ENCODE data around the gene PDXK. TPM values are rescaled to one million over a fixed set of nuclear protein-coding genes. Genes with fewer than 3 reads are reported as not detected.
A peak's percentile ranks its signal among the peaks of the same experiment; 100 is the strongest.
"Not testable (repeated sequence)": the region's sequence is repeated elsewhere in the genome, so short reads cannot be mapped to it uniquely, and the experiment has no call there.

The PDXK gene
- total and polyA plus RNA-seq, 5 donors: 53.3 to 102 (median 75.8) TPM

DNA sequence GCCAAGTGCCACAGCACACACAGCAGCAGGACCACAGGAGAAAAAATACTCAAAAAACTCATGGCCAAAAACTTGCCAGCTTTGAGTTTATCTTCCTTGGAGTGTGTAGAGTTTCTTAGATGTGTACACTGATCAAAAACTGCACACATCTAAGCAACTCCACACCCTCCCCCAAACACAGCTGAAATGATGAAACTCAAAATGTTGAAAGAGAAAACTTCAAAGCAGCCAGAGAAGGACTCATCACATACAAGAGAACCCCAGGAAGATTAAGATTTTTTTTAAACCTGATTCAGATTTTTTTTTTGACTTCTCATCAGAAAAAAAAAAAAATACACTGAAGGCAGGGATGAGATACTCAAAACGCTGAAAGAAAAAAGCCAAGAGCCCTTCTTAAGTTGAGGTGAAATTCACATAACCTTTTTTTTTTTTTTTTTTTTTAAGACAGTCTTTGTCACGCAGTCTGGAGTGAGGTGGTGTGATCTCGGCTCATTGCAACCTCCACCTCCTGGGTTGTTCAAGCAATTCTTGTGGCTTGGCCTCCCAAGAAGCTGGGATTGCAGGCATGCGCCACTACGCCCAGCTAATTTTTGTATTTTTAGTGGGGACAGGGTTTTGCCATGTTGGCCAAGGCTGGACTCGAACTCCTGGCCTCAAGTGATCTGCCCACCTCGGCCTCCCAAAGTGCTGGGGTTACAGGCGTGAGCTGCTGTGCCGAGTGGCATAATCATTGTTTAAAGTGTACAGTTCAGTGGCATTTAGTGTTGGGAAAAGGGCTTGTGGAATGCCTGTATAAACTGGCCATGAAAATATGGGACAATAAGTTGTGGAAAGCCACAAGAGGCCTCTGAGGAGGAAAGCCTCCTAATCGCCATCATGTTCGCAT is 20.9 kb upstream of the PDXK start:
- ATAC-seq (no peak), DNase-seq (peak in 1 of 3 donors; percentile 7)
- H3K4me3 ChIP-seq (ENCODE audit: low read length): no peak overlapping the region
- WGBS: 85% methylated on average over 11 of the region's 11 CpGs
- H3K9me3 ChIP-seq (ENCODE audit: control insufficient read depth, low read length): no peaks in the 10 kb centered on the region
- H3K4me1 ChIP-seq (ENCODE audit: control insufficient read depth, insufficient read depth, low read length): peaks cover 3% of the 10 kb centered on the region
- intact Hi-C loops (cut with DNase I): no loop called here
- H3K27me3 ChIP-seq (ENCODE audit: control insufficient read depth, insufficient read depth): no peaks in the 10 kb centered on the region
- no peak overlapping the region for H3K27ac ChIP-seq (ENCODE audit: low read length)

DNA sequence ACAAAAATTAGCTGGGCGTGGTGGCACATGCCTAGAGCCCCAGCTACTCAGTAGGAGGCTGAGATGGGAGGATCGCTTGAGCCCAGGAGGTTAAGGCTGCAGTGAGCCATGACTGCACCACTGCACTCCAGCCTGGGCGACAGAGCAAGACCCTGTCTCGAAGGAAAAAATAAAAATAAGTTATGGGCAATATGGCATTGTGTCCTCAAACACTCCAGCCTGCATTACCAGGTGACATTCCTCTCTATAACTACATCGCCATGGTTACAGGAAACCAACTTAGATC is 19.5 kb upstream of the PDXK start:
- WGBS: 82% methylated on average over 5 of the region's 5 CpGs
- not testable (repeated sequence) for ATAC-seq

DNA sequence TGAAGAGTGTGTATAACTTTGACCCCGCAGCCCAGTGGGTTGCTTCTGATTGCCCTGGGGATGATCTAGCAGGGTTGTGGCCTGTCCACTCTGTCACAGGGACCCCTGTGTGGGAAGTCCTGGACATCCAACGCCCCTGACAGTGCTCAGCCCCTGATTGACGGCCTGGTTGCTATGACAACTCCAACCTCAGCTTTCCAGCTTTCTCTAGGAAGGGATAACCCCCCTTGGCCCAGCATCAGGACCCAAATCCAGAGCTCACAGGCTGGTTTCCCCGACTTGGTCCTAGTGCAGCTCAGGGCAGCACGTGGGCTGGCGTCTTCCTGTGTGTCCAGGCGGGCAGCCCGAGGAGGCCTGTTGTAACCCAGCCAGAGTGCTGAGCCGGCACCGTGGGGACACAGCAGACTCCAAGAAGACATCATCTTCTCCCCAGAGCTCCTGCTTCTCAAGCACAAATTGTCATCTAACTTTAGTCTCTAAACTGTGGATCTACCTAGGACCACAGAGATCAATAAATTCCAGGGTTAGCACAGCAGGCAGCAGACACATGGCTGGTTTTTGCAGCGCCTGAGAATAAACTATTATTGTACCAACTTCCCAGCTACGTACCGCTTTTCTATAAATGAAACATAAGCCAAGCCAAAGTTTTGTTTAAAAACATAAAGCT is 18.9 kb upstream of the PDXK start:
- H3K4me3 ChIP-seq (ENCODE audit: low read length): no peak overlapping the region
- peak in 1 of 2 donors; percentile 9 for ATAC-seq
- WGBS: 77% methylated on average over 13 of the region's 13 CpGs
- peaks cover 8% of the 10 kb centered on the region for H3K4me1 ChIP-seq (ENCODE audit: control insufficient read depth, insufficient read depth, low read length)
- intact Hi-C loops (cut with DNase I): no loop called here
- H3K27me3 ChIP-seq (ENCODE audit: control insufficient read depth, insufficient read depth): no peaks in the 10 kb centered on the region
- H3K9me3 ChIP-seq (ENCODE audit: control insufficient read depth, low read length): no peaks in the 10 kb centered on the region
- no peak overlapping the region for H3K27ac ChIP-seq (ENCODE audit: low read length)
- peak in 1 of 3 donors; percentile 46 for DNase-seq

More for the DNA sequence above, 19.5 kb upstream of the PDXK start:
- H3K4me3 ChIP-seq (ENCODE audit: low read length); H3K27me3 ChIP-seq (ENCODE audit: control insufficient read depth, insufficient read depth); intact Hi-C loops (cut with DNase I); H3K9me3 ChIP-seq (ENCODE audit: control insufficient read depth, low read length); H3K27ac ChIP-seq (ENCODE audit: low read length); H3K4me1 ChIP-seq (ENCODE audit: control insufficient read depth, insufficient read depth, low read length): not testable (repeated sequence)
- peak in 1 of 3 donors; percentile 11 for DNase-seq

DNA sequence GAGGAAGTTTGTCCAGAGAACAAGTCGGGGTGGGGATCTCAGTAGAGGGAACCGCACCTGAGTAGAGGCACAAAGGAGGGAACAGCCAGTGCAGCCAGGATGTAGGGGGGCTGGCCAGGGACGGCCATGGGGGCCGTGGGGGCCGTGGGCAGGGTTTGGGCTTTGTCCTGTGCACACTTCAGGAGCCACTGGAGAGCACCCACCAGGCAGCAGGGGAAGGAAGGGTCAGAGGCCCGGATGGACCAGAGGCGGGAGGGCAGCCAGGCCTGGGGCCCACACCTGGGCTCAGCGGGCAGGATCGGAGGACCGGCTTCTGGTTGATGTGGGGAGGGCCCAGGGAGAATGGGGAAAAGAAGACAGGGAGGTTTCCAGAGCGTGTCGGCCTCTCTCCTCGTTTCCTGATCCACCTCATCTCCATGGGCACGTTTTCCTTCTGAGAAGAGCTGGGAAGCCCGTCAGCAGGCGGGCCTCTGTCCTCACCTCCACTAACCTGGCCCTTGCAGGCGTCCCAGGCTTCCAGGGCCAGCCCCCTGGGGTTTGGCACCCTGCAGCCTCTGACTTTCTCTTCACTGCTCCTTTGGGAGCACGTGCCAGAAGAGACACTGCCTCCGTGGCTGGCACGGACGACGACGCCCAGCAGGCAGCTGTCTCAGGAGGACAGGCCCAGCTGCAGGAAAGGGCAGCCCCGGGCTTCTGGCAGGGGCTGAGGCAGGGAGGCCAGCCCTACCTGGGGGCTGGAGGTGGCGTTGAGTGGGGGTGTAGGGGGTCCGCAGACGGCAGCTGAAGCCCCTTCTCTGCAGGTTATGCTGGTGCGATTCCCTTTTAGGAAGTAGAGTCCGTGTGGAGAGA is 16.8 kb upstream of the PDXK start:
- Histone ChIP-seq H3K4me3 (ENCODE audit: low read length) (no peak overlapping the region), H3K9me3 (ENCODE audit: control insufficient read depth, low read length) (no peaks in the 10 kb centered on the region), H3K4me1 (ENCODE audit: control insufficient read depth, insufficient read depth, low read length) (peaks cover 8% of the 10 kb centered on the region), H3K27ac (ENCODE audit: low read length) (peak overlapping the region; percentile 60), H3K27me3 (ENCODE audit: control insufficient read depth, insufficient read depth) (no peaks in the 10 kb centered on the region)
- ATAC-seq: peak; percentile 11 to 33
- intact Hi-C loops (cut with DNase I): no loop called here
- peak in 1 of 3 donors; percentile 51 for DNase-seq
- WGBS: 68% methylated on average over 29 of the region's 29 CpGs

DNA sequence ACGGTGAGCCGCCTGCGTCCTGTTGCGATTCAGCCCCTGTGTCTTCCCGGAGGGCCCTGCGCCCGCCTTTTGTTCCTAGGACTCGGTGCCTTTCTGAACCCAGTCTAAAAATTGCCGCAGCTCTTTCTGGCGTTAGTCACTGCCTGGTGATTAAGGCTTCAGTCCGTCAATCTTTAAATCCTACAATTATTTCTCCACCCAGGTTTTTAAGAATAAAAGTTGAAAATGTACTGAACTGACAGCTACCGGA is 16.2 kb upstream of the PDXK start:
- 40% methylated on average over 12 of the region's 12 CpGs for WGBS
- H3K9me3 ChIP-seq (ENCODE audit: control insufficient read depth, low read length): no peaks in the 10 kb centered on the region
- H3K27ac ChIP-seq (ENCODE audit: low read length): peak overlapping the region; percentile 60
- H3K27me3 ChIP-seq (ENCODE audit: control insufficient read depth, insufficient read depth): no peaks in the 10 kb centered on the region
- intact Hi-C loops (cut with DNase I): no loop called here
- peaks cover 8% of the 10 kb centered on the region for H3K4me1 ChIP-seq (ENCODE audit: control insufficient read depth, insufficient read depth, low read length)
- ATAC-seq: peak; percentile 31 to 50
- DNase-seq: peak in 1 of 3 donors; percentile 32
- no peak overlapping the region for H3K4me3 ChIP-seq (ENCODE audit: low read length)

DNA sequence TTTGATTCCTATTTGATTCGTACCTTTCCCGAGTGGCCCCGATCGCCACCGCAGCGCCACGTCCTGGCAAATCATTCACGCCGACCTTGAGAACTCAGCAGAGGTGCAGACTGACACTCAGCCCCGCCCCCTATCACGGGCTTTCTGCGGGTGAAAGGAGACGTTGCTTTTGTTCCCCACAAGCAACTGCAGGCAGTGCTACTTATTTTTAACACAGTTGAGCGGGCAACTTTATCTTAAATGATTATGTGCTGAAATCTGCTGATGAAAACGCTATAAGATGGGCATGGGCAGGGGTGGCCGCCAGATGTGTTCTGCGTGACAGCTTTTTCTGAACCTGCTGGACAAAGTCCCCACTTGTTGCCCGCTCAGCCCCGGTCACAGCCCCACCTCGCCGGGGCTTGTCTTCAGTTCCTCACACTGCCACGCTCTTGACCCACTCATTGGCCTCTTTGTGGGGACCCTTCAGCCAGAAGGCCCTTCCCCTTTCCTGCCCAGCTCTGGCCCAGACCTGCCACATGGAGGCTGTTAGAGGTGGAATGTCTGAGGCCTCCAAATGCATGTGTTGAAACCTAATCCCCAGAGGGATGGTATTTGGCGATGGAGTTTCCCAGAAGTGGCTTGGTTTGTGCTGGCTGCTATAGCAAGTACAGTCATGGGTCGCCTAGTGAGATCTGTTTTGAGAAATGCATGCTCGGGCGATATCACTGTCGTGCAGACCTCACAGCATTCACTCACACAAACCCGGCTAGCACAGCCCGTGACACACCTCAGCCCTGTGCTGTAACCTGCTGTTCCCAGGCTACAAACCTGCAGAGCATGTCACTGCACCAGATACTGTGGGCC is 15.7 kb upstream of the PDXK start:
- 23% methylated on average over 29 of the region's 29 CpGs for WGBS
- ATAC-seq: peak; percentile 62 to 68
- Histone ChIP-seq H3K4me1 (ENCODE audit: control insufficient read depth, insufficient read depth, low read length) (peaks cover 8% of the 10 kb centered on the region), H3K27ac (ENCODE audit: low read length) (peak overlapping the region; percentile 55), H3K9me3 (ENCODE audit: control insufficient read depth, low read length) (no peaks in the 10 kb centered on the region), H3K27me3 (ENCODE audit: control insufficient read depth, insufficient read depth) (no peaks in the 10 kb centered on the region), H3K4me3 (ENCODE audit: low read length) (no peak overlapping the region)
- peak; percentile 62 to 86 (median 81) for DNase-seq
- intact Hi-C loops (cut with DNase I): no loop called here

DNA sequence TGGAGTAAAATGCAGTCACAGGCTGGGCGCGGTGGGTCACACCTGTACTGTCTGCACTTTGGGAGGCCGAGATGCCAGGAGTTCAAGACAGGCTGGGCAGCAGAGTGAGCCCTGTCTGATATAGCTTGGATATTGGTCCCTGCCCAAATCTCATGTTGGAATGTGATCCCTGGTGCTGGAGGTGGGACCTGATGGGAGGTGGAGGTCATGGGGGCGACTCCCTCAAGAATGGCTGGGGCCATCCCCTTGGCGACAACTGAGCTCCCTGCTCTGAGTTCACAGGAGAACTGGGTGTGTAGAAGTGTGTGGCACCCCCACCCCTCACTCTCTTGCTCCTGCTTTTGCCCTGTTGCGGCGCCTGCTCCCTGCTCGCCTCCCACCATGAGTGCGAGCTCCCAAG is 11.5 kb upstream of the PDXK start:
- ATAC-seq (no peak), DNase-seq (peak in 2 of 3 donors; percentile 7 to 40)
- Histone ChIP-seq H3K9me3 (ENCODE audit: control insufficient read depth, low read length) (no peaks in the 10 kb centered on the region), H3K27me3 (ENCODE audit: control insufficient read depth, insufficient read depth) (no peaks in the 10 kb centered on the region), H3K27ac (ENCODE audit: low read length) (no peak overlapping the region), H3K4me1 (ENCODE audit: control insufficient read depth, insufficient read depth, low read length) (peaks cover 6% of the 10 kb centered on the region), H3K4me3 (ENCODE audit: low read length) (no peak overlapping the region)
- intact Hi-C loops (cut with DNase I): no loop called here
- WGBS: 88% methylated on average over 9 of the region's 9 CpGs

DNA sequence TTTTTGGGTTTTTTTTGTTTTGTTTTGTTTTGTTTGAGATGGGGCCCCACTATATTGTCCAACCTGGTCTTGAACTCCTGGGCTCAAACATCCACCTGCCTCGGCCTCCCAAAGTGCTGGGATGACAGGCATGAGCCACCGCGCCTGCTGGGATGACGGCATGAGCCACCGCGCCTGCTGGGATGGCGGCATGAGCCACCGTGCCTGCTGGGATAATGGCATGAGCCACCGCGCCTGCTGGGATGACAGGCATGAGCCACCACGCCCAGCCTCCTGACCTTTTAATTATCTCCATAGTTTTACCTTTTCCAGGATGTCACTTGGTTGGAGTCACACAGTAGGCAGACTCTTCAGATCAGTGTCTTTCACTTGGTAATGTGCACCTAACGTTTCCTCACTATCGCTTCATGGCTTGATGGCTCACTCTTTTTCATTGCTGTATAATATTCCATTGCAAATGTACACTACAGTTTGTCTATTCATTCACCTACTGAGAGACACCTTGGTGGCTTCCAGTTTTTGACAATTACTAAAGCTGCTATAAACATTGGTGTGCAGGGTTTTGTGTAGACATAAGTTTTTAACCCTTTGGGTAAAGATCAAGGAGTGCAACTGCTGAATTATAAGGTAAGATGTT is 10.1 kb upstream of the PDXK start:
- DNase-seq (peak in 1 of 3 donors; percentile 28), ATAC-seq (no peak)
- WGBS: 91% methylated on average over 13 of the region's 13 CpGs
- H3K27ac ChIP-seq (ENCODE audit: low read length): no peak overlapping the region
- H3K4me3 ChIP-seq (ENCODE audit: low read length): no peak overlapping the region
- intact Hi-C loops (cut with DNase I): no loop called here
- no peaks in the 10 kb centered on the region for H3K4me1 ChIP-seq (ENCODE audit: control insufficient read depth, insufficient read depth, low read length)
- H3K9me3 ChIP-seq (ENCODE audit: control insufficient read depth, low read length): no peaks in the 10 kb centered on the region
- no peaks in the 10 kb centered on the region for H3K27me3 ChIP-seq (ENCODE audit: control insufficient read depth, insufficient read depth)

DNA sequence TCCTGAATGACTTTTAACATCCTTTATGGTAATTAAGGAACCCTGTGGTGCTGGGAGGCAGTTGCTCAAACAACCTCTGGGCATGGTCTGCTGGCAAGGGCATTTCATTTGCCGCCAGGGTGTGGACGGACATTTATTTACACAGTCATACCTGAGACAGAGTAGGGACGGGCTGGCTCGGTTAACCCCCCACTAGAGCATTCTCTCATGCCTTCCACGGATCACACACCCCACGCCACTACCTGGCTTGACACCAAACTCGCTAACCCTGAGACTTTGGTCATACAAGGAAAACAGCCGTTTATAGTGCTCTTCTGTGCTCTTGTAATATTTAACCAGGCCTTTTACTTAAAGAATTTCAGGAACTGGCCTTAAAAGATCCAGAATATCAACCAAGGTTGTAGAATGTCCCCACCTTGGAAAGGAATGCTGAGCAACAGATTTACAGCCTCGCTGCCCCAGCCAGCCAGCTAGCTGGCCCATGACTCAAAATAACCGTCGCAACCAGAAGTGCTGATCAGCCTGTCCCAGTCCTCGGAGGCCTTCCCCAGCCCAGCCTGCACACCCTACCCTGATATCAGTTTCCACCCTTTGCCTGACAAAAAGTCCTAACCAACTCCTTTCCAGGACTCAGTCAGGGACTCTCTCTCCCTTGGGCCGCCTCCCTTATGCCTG is 6.5 kb upstream of the PDXK start:
- intact Hi-C loops (cut with DNase I): loop anchor here in 1 of 4 donors (10.0 kb wide), 1 partner anchor 48 kb away; no protein-coding TSS in a partner anchor
- peak; percentile 44 to 68 for ATAC-seq
- peak in 2 of 3 donors; percentile 41 to 49 for DNase-seq
- H3K27ac ChIP-seq (ENCODE audit: low read length): no peak overlapping the region
- H3K4me3 ChIP-seq (ENCODE audit: low read length): no peak overlapping the region
- H3K27me3 ChIP-seq (ENCODE audit: control insufficient read depth, insufficient read depth): no peaks in the 10 kb centered on the region
- no peaks in the 10 kb centered on the region for H3K4me1 ChIP-seq (ENCODE audit: control insufficient read depth, insufficient read depth, low read length)
- no peaks in the 10 kb centered on the region for H3K9me3 ChIP-seq (ENCODE audit: control insufficient read depth, low read length)
- WGBS: 71% methylated on average over 13 of the region's 13 CpGs

Measured in right cardiac atrium (tissue), 5 donors.